Measurements from ENCODE around the gene SLC25A36.
"Not testable (repeated sequence)": the region's sequence is repeated elsewhere in the genome, so short reads cannot be mapped to it uniquely, and the experiment has no call there.

Gene SLC25A36

DNA sequence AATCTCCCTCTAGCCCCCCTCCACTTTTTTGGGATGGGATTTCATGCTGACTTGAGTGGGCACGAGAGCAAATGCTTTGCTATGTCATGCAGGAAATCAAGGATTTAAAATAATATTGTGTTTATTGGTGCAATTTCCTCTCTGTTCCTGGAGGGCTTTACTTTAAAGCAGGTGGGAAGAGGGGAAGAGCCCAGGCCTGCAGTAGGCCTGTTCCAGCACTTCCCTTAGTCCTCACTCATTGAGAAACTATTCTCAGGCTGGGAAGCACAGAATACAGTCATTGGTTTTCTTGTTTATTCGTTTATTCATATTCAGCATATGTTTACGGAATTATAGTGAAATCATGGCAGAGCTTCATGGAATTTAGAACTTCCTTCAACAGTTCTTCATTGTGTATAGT is 67.9 kb downstream of the SLC25A36 start:
- Histone ChIP-seq H3K4me3 (ENCODE audit: low read depth, low read length) (no peak overlapping the region), H3K27me3 (replicated peaks) (no peaks in the 10 kb centered on the region), H3K36me3 (replicated peaks) (no peaks in the 10 kb centered on the region), H3K27ac (no peak overlapping the region)
- no peak for DNase-seq
- TF ChIP-seq CTCF (IDR thresholded peaks at IDR 0.05; ENCODE audit: low read depth, low read length, missing control alignments), result no peak
- in situ Hi-C loops (cut with HindIII; ENCODE audit: low pct_ligation_motif_present, low sequenced_read_pairs), result no loop called here

DNA sequence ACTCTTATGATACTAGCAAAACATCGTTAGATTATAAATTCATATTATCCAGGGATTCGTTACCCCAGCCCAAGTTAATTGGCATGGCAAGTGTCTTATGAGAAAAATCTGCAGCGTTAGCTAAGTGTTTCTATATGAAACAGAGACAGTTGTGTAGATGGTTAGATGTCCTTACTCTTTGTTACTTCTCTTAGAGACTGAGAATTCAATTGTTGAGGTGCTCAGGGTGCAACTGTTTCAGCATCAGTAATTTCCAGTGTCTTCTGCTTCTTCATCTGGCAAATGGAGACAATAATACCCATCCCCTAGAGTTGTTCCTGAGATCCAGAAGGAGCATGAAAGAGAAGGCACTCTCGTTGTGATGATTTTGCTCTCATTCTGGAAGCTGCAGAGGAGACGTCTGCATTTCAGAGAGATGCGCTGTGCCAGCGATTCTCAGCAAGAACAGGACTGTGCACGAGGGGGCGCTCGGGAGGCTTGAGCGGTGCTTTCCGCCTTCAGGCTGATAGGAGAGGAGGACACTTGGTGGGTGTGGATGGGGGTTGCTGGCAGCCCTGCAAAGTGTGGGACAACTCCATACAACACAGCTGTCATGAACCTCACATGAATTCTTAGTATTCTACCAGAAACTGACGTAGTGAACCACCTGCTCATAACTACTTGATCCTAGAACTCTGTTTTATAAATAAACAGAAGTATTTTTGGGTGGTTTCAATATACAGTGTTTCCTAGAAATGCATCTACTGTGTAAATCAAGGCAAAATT is 69.8 kb downstream of the SLC25A36 start:
- DNase-seq, result peak; percentile 66
- in situ Hi-C loops (cut with HindIII; ENCODE audit: low pct_ligation_motif_present, low sequenced_read_pairs), result no loop called here
- H3K27ac ChIP-seq, result no peak overlapping the region
- no peaks in the 10 kb centered on the region for H3K36me3 ChIP-seq (replicated peaks)
- H3K27me3 ChIP-seq (replicated peaks), result no peaks in the 10 kb centered on the region
- TF ChIP-seq CTCF (IDR thresholded peaks at IDR 0.05; ENCODE audit: low read depth, low read length, missing control alignments), result peak; percentile 97
- H3K4me3 ChIP-seq (ENCODE audit: low read depth, low read length), result no peak overlapping the region

DNA sequence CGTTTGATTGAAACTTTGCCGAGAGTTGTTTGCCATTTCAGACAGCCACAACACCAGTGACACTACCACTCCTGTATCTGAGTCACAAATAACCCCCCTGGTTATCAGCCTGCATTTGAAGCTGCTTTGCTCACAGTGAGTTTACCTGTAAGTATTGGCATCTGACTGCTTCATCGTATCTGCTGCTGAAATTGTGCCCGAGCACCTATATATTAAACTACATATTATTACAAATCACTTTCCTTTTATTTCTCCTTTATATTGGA is 70.3 kb downstream of the SLC25A36 start:
- Histone ChIP-seq H3K4me3 (ENCODE audit: low read depth, low read length) (no peak overlapping the region), H3K36me3 (replicated peaks) (no peaks in the 10 kb centered on the region), H3K27ac (no peak overlapping the region), H3K27me3 (replicated peaks) (no peaks in the 10 kb centered on the region)
- DNase-seq, result no peak
- no peak for TF ChIP-seq CTCF (IDR thresholded peaks at IDR 0.05; ENCODE audit: low read depth, low read length, missing control alignments)
- in situ Hi-C loops (cut with HindIII; ENCODE audit: low pct_ligation_motif_present, low sequenced_read_pairs), result no loop called here

DNA sequence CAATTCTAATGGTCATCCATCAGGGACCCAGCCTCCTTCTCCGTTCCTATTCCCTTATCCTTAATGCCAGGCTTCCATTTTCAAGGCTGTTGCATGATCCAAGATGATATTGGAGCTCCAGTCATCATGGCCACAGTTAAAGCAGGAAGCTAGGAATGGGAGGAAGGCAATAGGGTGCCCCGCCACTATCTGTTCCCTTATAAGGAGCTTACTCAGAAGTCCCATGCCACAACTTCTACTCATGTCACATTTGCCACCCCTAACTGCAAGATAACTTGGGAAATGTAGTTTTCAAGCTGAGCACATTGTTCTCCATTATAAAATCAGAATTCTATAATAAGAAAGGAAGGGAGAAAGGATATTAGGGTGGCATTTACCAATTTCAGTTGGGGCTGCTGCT is 70.9 kb downstream of the SLC25A36 start:
- Histone ChIP-seq H3K4me3 (ENCODE audit: low read depth, low read length) (no peak overlapping the region), H3K36me3 (replicated peaks) (no peaks in the 10 kb centered on the region), H3K27ac (no peak overlapping the region), H3K27me3 (replicated peaks) (no peaks in the 10 kb centered on the region)
- DNase-seq, result no peak
- in situ Hi-C loops (cut with HindIII; ENCODE audit: low pct_ligation_motif_present, low sequenced_read_pairs), result no loop called here
- no peak for TF ChIP-seq CTCF (IDR thresholded peaks at IDR 0.05; ENCODE audit: low read depth, low read length, missing control alignments)

- DNase-seq, result no peak
- no peaks in the 10 kb centered on the region for H3K36me3 ChIP-seq (replicated peaks)
- in situ Hi-C loops (cut with HindIII; ENCODE audit: low pct_ligation_motif_present, low sequenced_read_pairs), result no loop called here
- H3K27ac ChIP-seq, result no peak overlapping the region
- no peaks in the 10 kb centered on the region for H3K27me3 ChIP-seq (replicated peaks)
- TF ChIP-seq CTCF (IDR thresholded peaks at IDR 0.05; ENCODE audit: low read depth, low read length, missing control alignments), result no peak
- H3K4me3 ChIP-seq (ENCODE audit: low read depth, low read length), result no peak overlapping the region
These were observed 73.8 kb downstream of the SLC25A36 start for GRCh38 chr3:141015481-141015880.

GRCh38 chr3:141017366-141018322 is 76.0 kb downstream of the SLC25A36 start:
- H3K4me3 ChIP-seq (ENCODE audit: low read depth, low read length); in situ Hi-C loops (cut with HindIII; ENCODE audit: low pct_ligation_motif_present, low sequenced_read_pairs); DNase-seq: not testable (repeated sequence)

More at GRCh38 chr3:141017366-141018322, 76.0 kb downstream of the SLC25A36 start:
- not testable (repeated sequence) for H3K27ac ChIP-seq; H3K27me3 ChIP-seq (replicated peaks); H3K36me3 ChIP-seq (replicated peaks)

Measured in brain microvascular endothelial cell (primary cell).